CD4-positive, CD25-positive, alpha-beta regulatory T cell (primary cell): ENCODE measurements around the gene METTL8. TPM values are rescaled to one million over a fixed set of nuclear protein-coding genes. Genes with fewer than 3 reads are reported as not detected.
"Not testable (repeated sequence)": the region's sequence is repeated elsewhere in the genome, so short reads cannot be mapped to it uniquely, and the experiment has no call there.

ENCODE experiments used
- ATAC-seq, 2 donors: fragments of 150-1000 bp; cut with Tn5 transposase; one replicate each; pipeline ENCODE4 v1.10.0; 2021; ENCODE audit warnings: low read depth in 2 of 2, moderate number of reproducible peaks in 2 of 2, moderate library complexity in 1 of 2
- DNase-seq, 3 donors: peaks; one replicate each; pipeline versions ENCODE4 v3.0.0 to v3.0.0-alpha.2; 2012 to 2022; ENCODE audit warnings: mixed read lengths in 1 of 3
- H3K27ac ChIP-seq: one replicate; pipeline ENCODE4 v1.7.0; 2013; ENCODE audit warnings: mild to moderate bottlenecking, low read length; ENCODE audit not compliant: insufficient read depth, poor library complexity, severe bottlenecking
- H3K27me3 ChIP-seq: one replicate; pipeline ENCODE4 v1.7.0; 2013; ENCODE audit warnings: low read length; ENCODE audit not compliant: control insufficient read depth, insufficient read depth
- H3K36me3 ChIP-seq: one replicate; pipeline ENCODE4 v1.7.0; 2013; ENCODE audit warnings: mild to moderate bottlenecking, low read length, moderate library complexity; ENCODE audit not compliant: control insufficient read depth, insufficient read depth
- H3K4me1 ChIP-seq: 2 replicates; pipeline ENCODE4 v1.7.0; 2013; ENCODE audit warnings: mild to moderate bottlenecking, low read length; ENCODE audit not compliant: insufficient read depth, control insufficient read depth, poor library complexity, severe bottlenecking
- H3K4me3 ChIP-seq: one replicate; pipeline ENCODE4 v1.7.0; 2013; ENCODE audit warnings: low read depth, mild to moderate bottlenecking, low read length, moderate library complexity
- H3K9me3 ChIP-seq, 2 experiments: 1 replicate in 1 of 2; 2 replicates in 1 of 2; pipeline ENCODE4 v1.7.0; 2013; ENCODE audit warnings: low read length in 2 of 2, mild to moderate bottlenecking in 1 of 2, moderate library complexity in 1 of 2; ENCODE audit not compliant: control insufficient read depth in 2 of 2
- H3K27ac Mint-ChIP-seq, 3 donors: one replicate each; pipeline ENCODE4 v1.8.0; 2020 to 2022; ENCODE audit warnings: mild to moderate bottlenecking in 3 of 3, mixed read lengths in 3 of 3, moderate library complexity in 2 of 3
- H3K27me3 Mint-ChIP-seq: one replicate; pipeline ENCODE4 v1.8.0; 2022; ENCODE audit warnings: mild to moderate bottlenecking, mixed read lengths
- H3K36me3 Mint-ChIP-seq: one replicate; pipeline ENCODE4 v1.8.0; 2020; ENCODE audit warnings: mixed read lengths
- H3K4me1 Mint-ChIP-seq, 4 donors: one replicate each; pipeline ENCODE4 v1.8.0; 2020 to 2022; ENCODE audit warnings: mixed read lengths in 4 of 4, mild to moderate bottlenecking in 1 of 4
- H3K4me3 Mint-ChIP-seq, 4 donors: one replicate each; pipeline ENCODE4 v1.8.0; 2020 to 2022; ENCODE audit warnings: mild to moderate bottlenecking in 4 of 4, mixed read lengths in 4 of 4, moderate library complexity in 3 of 4
- H3K9me3 Mint-ChIP-seq, 7 donors: one replicate each; pipeline ENCODE4 v1.8.0; 2020 to 2022; ENCODE audit warnings: mixed read lengths in 7 of 7, mild to moderate bottlenecking in 3 of 7, moderate library complexity in 2 of 7
- polyA plus RNA-seq, 4 donors: library from polyadenylated mRNA; unstranded; fragments of 300-500 nt; fragmentation: Illumina TruSeq; gene quantifications; one replicate each; pipeline ENCODE4 v1.2.3, GENCODE V29; 2021
- total RNA-seq: library from RNA; stranded (reverse); gene quantifications from one replicate; pipeline ENCODE4 v1.2.3, GENCODE V29; 2022

The METTL8 gene
- total and polyA plus RNA-seq, 5 donors from 2014 or later = 12.6 to 27.3 (median 19.7) TPM

DNA sequence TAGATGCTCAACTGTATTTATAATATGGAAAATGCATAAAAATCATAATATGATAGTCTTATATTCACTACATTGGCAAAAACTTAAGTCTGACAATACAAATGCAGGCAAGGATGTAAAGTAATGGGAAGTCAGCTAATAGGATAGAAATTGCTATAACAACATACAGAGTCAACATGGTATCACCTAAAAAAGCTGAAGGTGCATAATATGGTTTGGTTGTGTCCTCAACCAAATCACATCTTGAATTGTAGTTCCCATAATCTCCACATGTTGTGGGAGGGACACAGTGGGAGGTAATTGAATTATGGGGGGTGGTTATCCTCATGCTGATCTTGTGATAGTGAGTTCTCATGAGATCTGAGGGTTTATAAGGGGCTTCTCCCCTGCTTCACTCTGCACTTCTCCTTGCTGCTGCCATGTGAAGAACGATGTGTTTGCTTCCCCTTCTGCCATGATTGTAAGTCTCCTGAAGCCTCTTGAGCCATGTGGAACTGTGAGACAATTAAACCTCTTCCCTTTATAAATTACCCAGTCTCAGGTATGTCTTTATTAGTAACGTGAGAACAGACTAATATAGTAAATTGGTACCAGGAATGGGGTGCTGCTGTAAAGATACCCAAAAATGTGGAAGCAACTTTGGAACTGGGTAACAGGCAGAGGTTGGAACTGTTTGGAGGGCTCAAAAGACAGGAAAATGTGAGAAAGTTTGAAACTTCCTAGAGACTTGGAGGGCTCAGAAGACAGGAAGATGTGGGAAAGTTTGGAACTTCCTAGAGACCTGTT is 10.9 kb downstream of the METTL8 start:
- H3K4me3 Mint-ChIP-seq, H3K27me3 Mint-ChIP-seq, H3K27ac Mint-ChIP-seq: not testable (repeated sequence)

DNA sequence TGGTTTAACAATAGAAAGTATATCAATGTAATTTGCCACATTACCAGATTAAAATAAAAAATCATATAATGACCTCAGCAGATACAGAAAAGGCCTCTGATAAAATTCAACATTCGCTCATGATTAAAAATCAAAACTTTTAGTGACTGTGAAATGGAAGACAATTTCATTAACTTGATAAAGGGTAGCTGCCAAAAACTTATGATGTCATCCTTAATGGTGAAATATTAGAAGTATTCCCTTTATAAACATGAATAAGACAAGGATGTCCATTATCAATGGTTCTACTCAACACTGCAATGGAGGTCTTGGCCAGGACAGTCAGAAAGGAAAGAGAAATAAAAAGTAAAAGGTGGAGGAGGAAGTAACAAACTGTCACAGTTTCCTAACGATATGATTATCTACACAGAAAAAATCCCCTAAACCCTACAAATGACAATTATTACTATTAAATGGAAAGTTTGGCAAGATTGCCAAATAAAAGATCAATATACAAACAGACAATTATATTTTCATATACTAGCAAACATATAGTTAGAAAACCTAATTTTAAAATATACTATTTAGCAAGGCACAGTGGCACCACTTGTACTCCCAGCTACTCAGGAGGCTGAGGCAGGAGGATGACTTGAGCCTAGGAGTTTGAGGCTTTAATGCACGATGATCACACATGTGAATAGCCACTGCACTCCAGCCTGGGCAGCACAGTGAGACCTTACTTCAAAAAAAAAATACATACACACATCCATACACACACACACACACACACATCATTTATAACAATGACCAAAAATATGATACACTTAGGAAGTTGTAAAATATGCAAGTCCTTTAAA is 12.8 kb downstream of the METTL8 start:
- H3K4me1 ChIP-seq = no peaks in the 10 kb centered on the region
- H3K9me3 Mint-ChIP-seq = peaks cover 0 to 22% (median 6%) of the 10 kb centered on the region in 7 donors
- no peaks in the 10 kb centered on the region for H3K36me3 ChIP-seq
- no peak for ATAC-seq
- H3K27me3 Mint-ChIP-seq = no peaks in the 10 kb centered on the region
- peak overlapping the region in 1 of 3 donors; percentile 5 for H3K27ac Mint-ChIP-seq
- no peak overlapping the region for H3K27ac ChIP-seq
- H3K27me3 ChIP-seq = no peaks in the 10 kb centered on the region
- peaks cover 6 to 14% (median 13%) of the 10 kb centered on the region in 4 donors for H3K4me1 Mint-ChIP-seq
- H3K36me3 Mint-ChIP-seq = peaks cover 4% of the 10 kb centered on the region
- peak overlapping the region; percentile 39 for H3K4me3 ChIP-seq
- peaks cover 0 to 26% of the 10 kb centered on the region in 2 experiments for H3K9me3 ChIP-seq
- no peak overlapping the region for H3K4me3 Mint-ChIP-seq
- DNase-seq = no peak

More for the DNA sequence above, 10.9 kb downstream of the METTL8 start:
- H3K4me3 ChIP-seq, ATAC-seq, H3K36me3 ChIP-seq, H3K4me1 ChIP-seq, DNase-seq, H3K27me3 ChIP-seq, H3K36me3 Mint-ChIP-seq, H3K27ac ChIP-seq: not testable (repeated sequence)
- peaks cover 0 to 26% of the 10 kb centered on the region in 2 experiments for H3K9me3 ChIP-seq
- Mint-ChIP-seq H3K9me3 (peaks cover 0 to 22% (median 8%) of the 10 kb centered on the region in 7 donors), H3K4me1 (peaks cover 3 to 15% (median 10%) of the 10 kb centered on the region in 4 donors)

DNA sequence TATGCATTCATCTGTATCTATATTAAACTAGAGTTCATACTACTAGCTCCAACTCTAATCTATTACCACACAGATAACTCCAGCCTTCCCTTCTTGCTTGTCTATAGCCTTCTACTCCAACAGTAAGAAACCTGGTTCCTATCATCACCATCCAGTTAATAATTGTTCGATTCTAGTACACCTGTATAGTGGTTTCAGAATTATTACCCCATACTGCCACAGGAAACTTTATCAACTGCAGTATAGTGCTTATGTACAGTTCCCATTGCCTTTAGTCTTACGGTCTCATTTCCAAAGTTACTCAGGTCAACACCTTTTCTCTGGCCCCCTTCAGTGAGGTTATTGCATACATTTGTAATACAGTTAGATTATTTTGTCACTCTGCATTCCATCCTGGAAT is 14.5 kb downstream of the METTL8 start:
- H3K27ac ChIP-seq = no peak overlapping the region
- ATAC-seq = no peak
- no peak overlapping the region for H3K27ac Mint-ChIP-seq

DNA sequence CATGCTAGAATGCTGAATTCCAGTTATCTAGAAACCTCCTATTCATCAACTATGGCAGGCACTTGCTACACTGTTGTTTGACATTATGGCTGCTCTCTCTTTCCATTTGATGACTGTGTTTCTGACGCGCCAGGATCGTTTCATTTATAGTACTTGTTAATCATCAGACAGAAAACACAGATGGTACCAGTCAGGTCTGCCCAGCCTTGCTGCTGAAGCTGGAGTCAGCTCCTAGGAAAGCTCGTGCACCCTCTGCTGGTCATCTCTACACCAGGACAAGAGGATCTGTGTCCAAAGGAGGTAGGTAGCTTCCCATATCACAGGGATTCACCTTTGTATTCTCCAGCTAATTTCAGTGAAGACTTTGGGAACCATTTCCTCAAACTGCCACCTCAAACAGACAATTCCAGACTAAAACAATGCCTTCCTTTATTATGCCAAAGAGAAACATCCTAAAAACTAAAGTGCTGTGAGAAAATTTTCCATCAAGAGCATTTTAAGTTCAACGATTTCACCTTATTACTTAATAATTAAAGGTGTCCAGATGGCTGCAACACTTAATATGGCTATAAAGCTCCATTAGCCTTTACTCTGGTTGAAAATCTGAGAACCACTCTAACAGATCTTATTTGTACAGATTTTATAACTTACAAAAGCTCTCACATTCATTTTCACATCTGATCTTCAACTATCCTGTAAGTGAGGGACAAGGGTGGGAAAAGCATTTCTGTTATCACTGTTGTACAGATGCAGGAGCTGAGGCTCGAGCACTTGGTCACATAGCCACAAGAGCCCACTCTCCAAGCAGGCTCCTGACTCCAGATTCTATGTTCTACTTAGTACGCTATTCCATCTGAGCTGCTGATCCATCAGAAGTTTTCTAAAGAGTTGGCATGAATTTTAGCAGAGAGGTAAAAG is 17.5 kb downstream of the METTL8 start:
- H3K4me3 Mint-ChIP-seq = peak overlapping the region in 1 of 4 donors; percentile 4

More for the DNA sequence above, 14.5 kb downstream of the METTL8 start:
- no peaks in the 10 kb centered on the region for H3K4me1 ChIP-seq
- Mint-ChIP-seq H3K4me3 (no peak overlapping the region), H3K9me3 (peaks cover 0 to 10% (median 3%) of the 10 kb centered on the region in 7 donors), H3K36me3 (peaks cover 4% of the 10 kb centered on the region), H3K4me1 (peaks cover 9 to 22% (median 16%) of the 10 kb centered on the region in 4 donors), H3K27me3 (no peaks in the 10 kb centered on the region)
- H3K4me3 ChIP-seq = no peak overlapping the region
- H3K36me3 ChIP-seq = no peaks in the 10 kb centered on the region
- H3K9me3 ChIP-seq = peaks cover 0 to 17% of the 10 kb centered on the region in 2 experiments
- no peak for DNase-seq
- no peaks in the 10 kb centered on the region for H3K27me3 ChIP-seq

DNA sequence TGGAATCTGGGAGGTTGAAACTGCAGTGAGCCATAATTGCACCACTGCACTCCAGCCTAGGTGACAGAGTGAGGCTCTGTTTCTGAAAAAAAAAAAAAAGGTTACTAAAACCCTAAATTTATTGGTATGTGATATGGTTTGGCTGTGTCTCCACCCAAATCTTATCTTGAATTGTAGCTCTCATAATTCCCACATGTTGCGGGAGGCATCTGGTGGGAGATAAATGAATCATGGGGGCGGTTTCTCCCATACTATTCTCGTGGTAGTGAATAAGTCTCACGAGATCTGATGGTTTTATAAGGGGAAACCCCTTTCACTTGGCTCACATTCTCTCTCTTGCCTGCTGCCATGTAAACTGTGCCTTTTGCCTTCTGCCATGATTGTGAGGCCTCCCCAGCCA is 19.1 kb downstream of the METTL8 start:
- H3K36me3 ChIP-seq, H3K27me3 ChIP-seq, H3K4me3 ChIP-seq, H3K27me3 Mint-ChIP-seq, H3K36me3 Mint-ChIP-seq, H3K27ac Mint-ChIP-seq, H3K9me3 Mint-ChIP-seq, DNase-seq, H3K4me1 ChIP-seq, H3K4me3 Mint-ChIP-seq, H3K27ac ChIP-seq, H3K9me3 ChIP-seq, ATAC-seq: not testable (repeated sequence)
- peaks cover 9 to 20% (median 12%) of the 10 kb centered on the region in 4 donors for H3K4me1 Mint-ChIP-seq

More for the DNA sequence above, 17.5 kb downstream of the METTL8 start:
- Histone ChIP-seq H3K27me3 (no peaks in the 10 kb centered on the region), H3K36me3 (no peaks in the 10 kb centered on the region), H3K4me3 (peak overlapping the region; percentile 51), H3K27ac (no peak overlapping the region), H3K9me3 (no peaks in the 10 kb centered on the region), H3K4me1 (no peaks in the 10 kb centered on the region)
- H3K27ac Mint-ChIP-seq = peak overlapping the region; percentile 10 to 70 (median 59)
- peaks cover 9 to 18% (median 15%) of the 10 kb centered on the region in 4 donors for H3K4me1 Mint-ChIP-seq
- H3K36me3 Mint-ChIP-seq = no peaks in the 10 kb centered on the region
- peaks cover 0 to 2% (median 0%) of the 10 kb centered on the region in 7 donors for H3K9me3 Mint-ChIP-seq
- no peaks in the 10 kb centered on the region for H3K27me3 Mint-ChIP-seq
- peak; percentile 64 to 88 (median 76) for DNase-seq
- peak; percentile 98 to 99 for ATAC-seq

DNA sequence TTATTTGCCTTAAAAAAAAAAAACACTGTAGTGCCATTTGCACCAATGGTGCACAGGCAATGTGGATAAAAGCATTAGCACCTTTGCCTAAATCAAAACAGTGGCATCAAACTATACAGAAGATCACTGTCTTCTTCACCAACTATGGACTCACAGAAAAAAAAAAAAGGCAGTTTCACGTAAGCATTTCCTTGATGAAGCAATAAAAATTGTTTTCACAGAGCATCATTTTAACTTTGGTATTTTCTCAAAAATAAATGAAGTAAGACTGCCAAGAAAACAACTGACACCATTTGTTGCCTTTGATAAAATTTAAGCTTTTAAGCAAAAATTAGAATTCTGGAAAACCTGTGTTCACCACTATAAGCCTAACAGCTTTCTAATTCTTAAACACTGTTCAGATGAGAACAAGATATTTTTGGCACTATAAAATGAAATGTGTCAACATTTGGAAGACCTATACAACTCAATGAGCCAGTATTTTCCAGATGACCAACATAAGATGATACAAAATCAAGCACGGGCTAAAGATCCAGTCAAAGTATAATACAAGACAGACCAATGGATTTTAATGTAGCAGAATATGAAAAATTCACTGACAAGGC is 21.1 kb downstream of the METTL8 start:
- no peak overlapping the region for H3K27ac ChIP-seq

More for the DNA sequence above, 21.1 kb downstream of the METTL8 start:
- Histone ChIP-seq H3K36me3 (no peaks in the 10 kb centered on the region), H3K9me3 (no peaks in the 10 kb centered on the region), H3K4me1 (no peaks in the 10 kb centered on the region), H3K27me3 (no peaks in the 10 kb centered on the region), H3K4me3 (no peak overlapping the region)
- H3K4me1 Mint-ChIP-seq = peaks cover 12 to 23% (median 15%) of the 10 kb centered on the region in 4 donors
- DNase-seq (no peak), ATAC-seq (no peak)
- no peaks in the 10 kb centered on the region for H3K27me3 Mint-ChIP-seq
- peaks cover 0 to 1% (median 0%) of the 10 kb centered on the region in 7 donors for H3K9me3 Mint-ChIP-seq
- no peaks in the 10 kb centered on the region for H3K36me3 Mint-ChIP-seq
- H3K27ac Mint-ChIP-seq = no peak overlapping the region
- no peak overlapping the region for H3K4me3 Mint-ChIP-seq
